K562 (cell line): Measurements from ENCODE around the gene GLIPR2.

Experiments used
- CTCF ChIP-seq, 3 experiments: IDR thresholded peaks in 2 of 3; conservative IDR thresholded peaks in 1 of 3; 2 replicates each; pipeline ENCODE4 v1.5.1; 2011 to 2012; ENCODE audit warnings: low read length in 3 of 3, mild to moderate bottlenecking in 3 of 3, control low read depth in 2 of 3, improper control_type of control experiment in 1 of 3, inconsistent platforms in 1 of 3, low read depth in 1 of 3, mixed read lengths in 1 of 3, moderate library complexity in 1 of 3; ENCODE audit not compliant: insufficient read depth in 2 of 3
- HNRNPH1 ChIP-seq: fragments of 200-400 bp; formaldehyde crosslinking; optimal IDR thresholded peaks from 2 replicates; pipeline ENCODE3; 2017; ENCODE audit warnings: low read depth, mild to moderate bottlenecking, low read length, moderate library complexity
- KDM4B ChIP-seq, 2 experiments: fragments of 450-650 bp in 1 of 2; sonication (generic) in 1 of 2; IDR thresholded peaks; 2 replicates each; pipeline ENCODE4 v1.6.1; 2016 to 2017; ENCODE audit warnings: borderline replicate concordance in 2 of 2, antibody characterized with exemption in 1 of 2, low read depth in 1 of 2, mild to moderate bottlenecking in 1 of 2
- REST ChIP-seq, 2 experiments: fragments of 450-650 bp; formaldehyde crosslinking in 1 of 2; IDR thresholded peaks; 2 replicates each; pipeline versions ENCODE4 v1.4.0 to v1.6.1; 2014 to 2020; ENCODE audit warnings: mild to moderate bottlenecking in 2 of 2, borderline replicate concordance in 1 of 2, low read depth in 1 of 2
- ZNF23 ChIP-seq: fragments of 250-450 bp; sonication (Bioruptor Pico); IDR thresholded peaks from 2 replicates; pipeline ENCODE4 v1.4.0; 2020; ENCODE audit warnings: mild to moderate bottlenecking
- ZNF444 ChIP-seq: fragments of 250-450 bp; sonication (Bioruptor Pico); IDR thresholded peaks from 2 replicates; pipeline ENCODE4 v1.4.0; 2020; ENCODE audit warnings: mild to moderate bottlenecking, moderate library complexity
- ZNF449 ChIP-seq: fragments of 250-450 bp; sonication (Bioruptor Pico); IDR thresholded peaks from 2 replicates; pipeline ENCODE4 v1.8.0; 2022; ENCODE audit warnings: moderate library complexity, mild to moderate bottlenecking, inconsistent platforms

- TF ChIP-seq ZNF23 (no peak), KDM4B (IDR thresholded peaks at IDR 0.05; ENCODE audit: borderline replicate concordance in 2 of 2, low read depth in 1 of 2) (no peak), REST (IDR thresholded peaks at IDR 0.05; ENCODE audit: borderline replicate concordance) (no peak), REST (CRISPR knock-in tag; IDR thresholded peaks at IDR 0.05; ENCODE audit: low read depth) (no peak), CTCF (IDR thresholded peaks at IDR 0.05 in 2 of 3, conservative IDR thresholded peaks at IDR 0.05 in 1 of 3; ENCODE audit: insufficient read depth in 2 of 3, low read depth in 1 of 3, low read length in 3 of 3) (no peak), ZNF449 (no peak), HNRNPH1 (no peak), ZNF444 (CRISPR knock-in tag) (no peak)
Measured at GRCh38 chr9:36129139-36129538, 7.4 kb upstream of the GLIPR2 start.
